ENCODE data around the gene ZNF467.

Gene ZNF467

DNA sequence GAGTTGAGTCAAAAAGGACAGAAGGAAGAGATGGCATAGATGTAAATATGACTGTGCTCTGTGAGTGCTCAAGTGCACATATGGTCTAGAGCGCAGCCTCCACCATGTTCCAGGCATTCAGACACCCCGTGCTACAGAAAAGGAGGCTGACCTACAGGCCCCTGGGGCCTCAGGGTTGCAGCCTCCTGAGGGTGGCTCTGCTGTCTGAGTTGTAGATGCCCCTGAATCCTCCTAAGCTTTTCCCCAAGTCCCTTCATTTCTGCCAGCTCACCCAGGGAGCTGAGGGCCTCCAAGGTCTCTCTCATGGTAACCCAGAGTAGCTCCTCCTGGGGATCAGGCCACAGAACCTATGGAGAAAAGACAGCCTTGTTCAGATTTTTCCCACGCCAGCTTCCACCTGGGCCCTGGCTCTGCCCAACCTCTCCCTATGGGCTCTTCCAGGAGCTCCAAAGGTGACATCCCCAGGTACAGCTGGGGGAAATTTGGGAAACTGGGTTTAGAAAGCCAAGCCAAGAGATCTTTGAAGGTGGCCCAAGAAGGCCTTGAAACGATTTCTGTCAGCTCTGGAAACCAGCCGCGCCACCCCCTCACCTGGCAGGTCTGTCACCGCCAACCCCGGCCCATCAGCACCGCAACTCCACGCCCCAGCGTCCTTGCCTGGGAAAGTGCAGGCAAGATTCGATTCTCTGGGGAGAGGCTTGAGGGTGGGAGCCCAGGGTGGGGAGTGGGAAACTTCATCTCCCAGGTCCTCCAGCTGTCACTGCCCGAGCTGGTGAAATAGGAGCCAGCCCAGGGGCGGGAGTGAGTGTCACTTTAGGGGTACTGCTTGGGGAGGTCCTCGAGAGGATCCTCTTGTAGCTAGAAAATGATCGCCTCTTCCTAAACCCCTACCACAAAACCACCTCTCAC, 2.4 kb downstream of the ZNF467 start:
- DNase-seq (ENCODE audit: low spot score): no peak

DNA sequence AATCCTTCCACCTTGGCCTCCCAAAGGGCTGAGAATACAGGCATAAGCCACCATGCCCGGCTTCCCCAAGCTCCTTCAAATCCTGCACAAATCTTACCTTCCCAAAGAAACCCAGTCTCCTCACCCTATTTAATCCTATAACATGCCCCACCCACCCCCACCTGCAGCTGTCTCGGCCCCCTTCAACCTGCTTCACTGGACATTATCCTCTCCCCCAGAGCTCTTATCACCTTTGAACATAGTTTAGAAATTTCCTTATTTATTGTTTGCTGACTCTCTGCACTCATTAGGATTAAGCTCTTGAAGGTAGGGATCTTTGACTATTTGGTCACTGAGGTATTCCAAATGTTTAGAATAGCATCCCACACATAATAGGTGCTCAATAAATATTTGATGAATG, 3.5 kb downstream of the ZNF467 start:
- DNase-seq (ENCODE audit: low spot score): no peak

DNA sequence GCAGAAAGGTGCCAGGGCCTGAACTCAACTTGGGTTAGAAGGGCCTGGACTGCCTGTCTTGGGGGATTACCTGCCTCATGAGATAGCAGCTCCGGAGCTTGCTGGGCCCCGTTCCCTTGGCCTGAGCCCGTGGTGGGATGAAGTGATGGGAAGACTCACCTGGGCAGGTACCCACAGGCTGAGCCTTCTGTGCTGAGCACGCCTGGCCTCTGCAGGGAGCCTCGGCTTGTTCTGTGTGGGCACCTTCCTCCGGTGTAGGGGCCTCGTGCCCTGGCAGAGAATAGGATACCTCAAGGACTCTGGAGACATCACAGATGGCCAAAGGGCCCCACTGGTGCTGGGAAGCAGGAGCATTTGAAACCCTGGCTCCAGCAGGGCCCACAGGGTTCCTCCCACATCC, 4.5 kb downstream of the ZNF467 start:
- no peak for DNase-seq (ENCODE audit: low spot score)

DNA sequence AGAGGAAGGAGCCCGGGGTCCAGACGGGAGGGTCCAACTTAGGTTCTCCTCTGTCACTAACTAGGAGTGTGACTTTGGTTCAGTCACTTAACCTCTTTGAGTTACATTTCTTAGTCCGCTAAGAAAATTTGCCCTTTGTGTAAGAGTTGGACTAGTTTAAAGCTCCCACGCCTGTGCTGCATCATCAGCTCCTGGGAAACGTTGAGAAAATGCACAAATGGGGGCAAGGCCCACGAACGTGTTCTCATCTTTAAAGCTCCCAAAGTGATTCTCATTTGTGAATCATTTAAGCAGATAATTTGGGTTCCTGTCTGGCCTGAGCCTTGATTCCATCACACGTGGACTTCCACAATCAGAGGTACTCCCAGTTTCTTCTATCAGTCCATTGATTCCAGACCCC, 6.3 kb downstream of the ZNF467 start:
- DNase-seq (ENCODE audit: low spot score): no peak

DNA sequence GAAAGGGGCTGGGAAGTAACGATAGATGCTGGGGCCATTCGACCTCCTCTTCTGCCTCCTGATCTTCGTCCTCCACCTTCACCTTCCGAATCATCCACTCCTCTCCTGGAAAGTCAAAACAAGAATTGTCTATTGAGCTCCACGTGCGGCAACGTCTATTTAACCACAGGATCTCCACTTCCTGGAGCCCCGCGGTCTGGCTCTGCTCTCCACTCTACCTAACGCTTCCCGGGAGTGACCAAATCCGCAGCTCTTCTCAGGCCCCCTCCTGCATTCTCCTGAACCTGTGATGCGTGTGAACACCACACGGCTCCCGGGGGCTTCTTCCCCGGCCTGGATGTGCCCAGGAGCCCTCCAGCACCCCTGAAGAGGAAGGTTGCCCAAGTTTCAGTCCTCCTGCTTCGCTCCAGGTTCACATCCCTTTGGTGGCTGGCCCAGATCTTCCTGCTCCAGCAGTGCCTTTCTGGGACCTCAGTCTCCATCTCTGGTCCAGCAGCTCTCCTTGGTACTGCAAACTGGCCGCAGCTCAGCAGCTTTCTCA, 7.2 kb downstream of the ZNF467 start:
- no peak for DNase-seq (ENCODE audit: low spot score)

DNA sequence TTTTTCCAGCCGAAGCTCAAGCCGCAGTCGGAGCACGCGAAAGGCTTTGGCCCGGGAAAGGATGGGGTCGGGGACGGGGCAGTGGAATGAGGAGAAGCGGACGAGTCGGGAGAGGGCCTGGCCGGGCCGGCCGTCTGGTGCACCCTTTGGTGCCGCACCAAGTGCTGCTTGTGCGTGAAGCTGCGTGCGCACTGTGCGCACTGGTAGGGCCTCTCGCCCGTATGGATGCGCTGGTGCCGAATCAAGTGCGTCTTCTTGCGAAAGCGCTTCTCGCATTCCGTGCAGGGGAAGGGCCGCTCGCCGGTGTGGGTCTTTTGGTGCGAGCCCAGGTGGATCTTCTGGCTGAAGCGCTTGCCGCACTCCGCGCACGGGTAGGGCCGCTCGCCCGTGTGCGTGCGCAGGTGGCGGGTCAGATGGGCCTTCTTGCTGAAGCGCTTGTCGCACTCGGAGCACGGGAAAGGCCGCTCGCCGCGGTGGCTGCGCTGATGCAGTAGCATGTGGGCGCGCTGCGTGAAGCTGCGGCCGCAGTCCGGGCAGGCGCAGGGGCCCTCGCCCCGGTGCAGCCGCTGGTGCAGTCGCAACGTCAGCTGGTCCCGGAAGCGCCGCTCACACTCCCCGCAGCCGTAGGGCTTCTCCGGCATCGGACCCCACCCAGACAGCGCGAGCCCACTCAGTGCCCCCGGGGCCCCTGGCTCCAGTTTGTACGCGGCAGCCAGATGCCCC, 7.8 kb downstream of the ZNF467 start:
- DNase-seq (ENCODE audit: low spot score): no peak

DNA sequence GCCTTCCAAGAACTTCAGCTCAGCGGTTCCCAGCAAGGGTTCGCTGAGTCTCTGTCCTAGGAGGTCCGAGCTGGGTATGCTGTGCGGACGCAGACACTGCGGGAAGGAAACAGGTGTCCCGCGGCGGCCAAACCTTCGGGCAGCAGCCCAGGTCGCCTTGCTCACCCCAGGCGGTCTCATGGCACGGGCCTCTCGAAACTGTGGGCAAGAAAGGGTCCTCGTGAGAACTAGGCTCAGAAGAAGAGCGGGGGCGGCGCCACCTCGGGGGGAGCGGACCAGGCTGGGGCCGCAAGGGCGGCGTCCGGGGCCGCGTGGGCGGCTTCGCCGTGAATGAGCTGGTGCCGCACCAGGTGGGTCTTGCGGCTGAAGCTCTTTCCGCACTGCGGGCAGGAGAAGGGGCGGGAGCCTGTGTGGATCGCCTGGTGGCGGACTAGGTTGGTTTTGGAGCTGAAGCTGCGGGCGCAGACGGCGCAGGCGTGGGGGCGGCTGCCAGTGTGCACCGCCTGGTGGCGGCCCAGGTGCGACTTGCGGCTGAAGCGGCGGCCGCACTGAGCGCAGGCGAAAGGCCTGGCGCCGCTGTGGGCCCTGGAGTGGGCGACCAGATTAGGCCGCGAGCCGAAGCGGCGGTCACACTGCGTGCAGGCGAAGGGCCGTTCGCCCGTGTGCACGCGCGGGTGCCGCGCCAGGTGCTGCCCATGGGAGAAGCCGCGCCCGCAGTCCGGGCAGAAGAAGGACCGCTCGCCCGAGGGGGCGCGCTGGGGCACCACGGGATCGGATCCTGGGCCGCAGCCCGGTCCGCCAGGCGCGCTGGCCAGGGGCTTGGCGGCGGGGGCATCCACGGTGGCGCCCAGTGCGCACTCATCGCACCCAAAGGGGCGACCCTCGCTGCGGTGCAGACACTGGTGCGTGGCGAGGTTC, 8.6 kb downstream of the ZNF467 start:
- no peak for DNase-seq (ENCODE audit: low spot score)

DNA sequence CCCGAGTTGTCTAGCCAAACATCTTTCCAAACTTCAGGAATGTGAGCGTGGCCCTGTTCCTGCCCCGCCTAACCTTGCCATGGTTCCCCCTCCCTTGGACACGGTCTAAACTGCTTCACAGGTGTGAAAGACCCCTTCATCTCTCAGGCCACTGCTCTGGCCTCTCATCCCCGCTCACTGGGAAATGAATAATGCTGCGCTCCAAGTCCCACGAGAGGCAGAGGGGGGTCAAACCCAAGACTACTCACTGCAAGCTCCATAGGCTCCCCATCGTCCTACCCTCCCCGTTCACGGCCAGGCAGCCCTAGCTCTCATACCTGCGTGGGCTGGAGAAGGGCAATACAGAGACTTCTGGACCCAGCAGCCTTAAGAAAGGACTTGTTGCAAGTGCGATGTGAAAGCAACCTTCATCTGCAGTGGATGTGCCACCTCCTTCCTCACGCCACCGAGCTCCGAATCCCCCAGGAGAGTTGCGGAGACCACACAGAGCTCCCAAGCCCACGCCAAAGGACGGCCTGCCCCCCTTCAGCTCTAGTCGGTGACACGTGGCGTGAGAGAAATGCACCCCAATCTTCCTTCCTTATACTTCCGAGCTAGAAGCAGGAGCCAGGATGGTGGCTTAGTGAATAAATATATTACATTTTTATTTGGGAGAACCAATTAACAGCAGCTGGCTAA, 9.7 kb downstream of the ZNF467 start:
- DNase-seq (ENCODE audit: low spot score): no peak

DNA sequence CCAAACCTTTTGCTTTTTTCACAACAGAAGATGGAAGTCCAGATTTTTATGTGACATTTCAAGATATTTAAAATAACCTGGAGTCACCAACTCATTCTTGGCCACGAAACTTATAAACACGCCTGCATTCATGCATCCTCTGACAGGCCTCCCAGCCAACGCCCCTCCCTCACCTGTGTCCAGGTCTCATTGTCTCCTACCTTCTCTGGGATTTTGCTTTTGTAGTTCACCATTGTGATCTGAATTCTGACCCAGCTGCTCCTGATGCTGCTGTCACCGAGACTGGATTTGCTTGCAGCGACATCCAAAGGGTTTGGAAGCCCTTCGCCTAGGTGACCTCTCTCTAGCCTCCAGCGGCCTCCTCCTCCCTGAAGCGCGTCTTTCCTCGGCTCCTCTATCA, 10.8 kb downstream of the ZNF467 start:
- DNase-seq (ENCODE audit: low spot score): no peak

DNA sequence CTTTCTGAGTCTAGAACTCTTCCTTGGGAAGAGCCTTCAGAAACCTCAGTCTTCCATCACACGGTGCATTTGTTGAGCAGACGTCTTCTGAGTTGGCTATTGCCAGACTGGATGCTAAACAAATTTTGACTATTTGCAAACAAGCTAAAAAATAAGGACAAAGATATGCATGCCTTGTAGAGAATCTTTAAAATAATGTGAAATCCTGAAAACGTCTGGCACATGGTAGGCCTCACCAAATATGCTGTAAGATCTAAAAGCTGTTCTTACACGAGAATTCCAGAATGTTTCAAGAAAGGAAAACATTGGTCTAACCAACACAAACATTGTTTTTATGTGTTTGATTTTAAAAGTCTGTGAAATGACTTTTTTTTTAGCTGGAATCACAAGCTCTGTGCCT, 11.3 kb downstream of the ZNF467 start:
- DNase-seq (ENCODE audit: low spot score): no peak

DNA sequence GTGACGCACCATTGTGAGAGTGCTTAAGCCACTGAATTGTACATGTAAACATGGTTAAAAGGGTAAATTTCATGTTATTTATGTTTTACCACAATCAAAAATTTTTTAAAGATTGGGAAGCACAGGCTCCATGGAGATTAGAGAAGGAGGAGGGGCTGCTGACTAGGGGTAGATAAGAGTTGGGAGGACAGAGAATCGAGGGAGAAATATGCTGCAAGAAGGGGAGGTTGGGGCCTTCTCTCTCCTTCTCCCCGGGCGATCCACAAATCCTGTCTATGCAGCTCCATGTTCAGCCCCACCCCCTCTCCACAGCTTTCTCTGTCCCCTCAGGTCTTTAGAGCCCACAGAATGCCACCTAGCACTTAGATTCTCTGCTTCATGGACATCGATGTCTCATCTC, 12.1 kb downstream of the ZNF467 start:
- DNase-seq (ENCODE audit: low spot score): no peak

DNA sequence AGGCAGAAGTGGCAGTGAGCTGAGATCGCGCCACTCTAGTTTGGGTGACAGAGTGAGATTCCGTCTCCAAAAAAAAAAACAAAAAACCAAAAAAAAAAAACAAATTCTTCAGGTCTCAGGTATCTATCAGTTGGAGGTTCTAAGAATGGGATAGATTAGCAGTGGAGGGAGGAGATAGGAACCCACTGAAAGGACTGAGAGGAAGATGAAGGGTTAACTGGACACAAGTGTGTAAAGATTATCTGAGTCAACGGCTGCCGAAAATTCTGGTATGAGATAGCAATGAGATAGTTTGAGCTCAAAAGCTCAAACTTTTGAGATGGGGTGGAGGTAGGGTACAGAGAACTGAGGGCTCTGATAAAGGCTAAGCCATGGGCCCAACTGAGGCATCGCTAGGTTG, 12.8 kb downstream of the ZNF467 start:
- no peak for DNase-seq (ENCODE audit: low spot score)

DNA sequence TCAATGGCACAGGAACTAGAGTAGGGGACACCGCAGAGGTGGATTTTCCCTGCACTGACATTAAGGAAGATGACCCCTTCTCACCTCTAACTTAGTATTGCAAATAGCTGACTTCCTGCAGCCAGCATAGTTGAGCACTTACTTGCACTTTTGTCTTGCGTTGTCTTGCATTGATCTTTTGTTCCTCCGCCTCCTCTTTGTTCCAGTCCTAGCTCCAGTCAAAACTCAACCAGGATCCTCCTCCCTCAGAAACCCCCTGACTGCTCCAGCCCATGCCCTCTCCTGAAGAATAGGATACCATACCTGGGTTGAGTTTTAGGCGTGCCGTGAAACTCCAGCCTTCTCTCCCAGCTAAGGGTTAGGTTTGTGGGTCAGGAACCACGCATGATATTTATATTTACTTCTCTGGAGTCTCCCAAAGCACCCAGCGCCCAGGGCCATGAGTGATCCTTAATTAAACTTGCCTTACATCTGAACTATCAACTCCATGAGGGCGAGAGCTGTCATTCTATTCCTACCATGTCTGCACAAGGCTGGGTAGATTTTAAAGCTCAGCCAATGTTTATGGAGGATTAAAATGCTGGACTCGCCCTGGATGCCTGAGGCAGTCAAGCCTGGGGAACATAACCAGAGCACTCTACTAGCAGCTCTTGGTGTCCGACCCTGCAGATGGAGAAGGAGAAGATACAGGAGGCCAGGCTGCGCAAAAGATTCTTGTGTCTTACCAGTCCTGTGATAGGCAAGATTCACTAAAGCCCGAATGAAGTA, 14.1 kb downstream of the ZNF467 start:
- DNase-seq (ENCODE audit: low spot score): no peak

DNA sequence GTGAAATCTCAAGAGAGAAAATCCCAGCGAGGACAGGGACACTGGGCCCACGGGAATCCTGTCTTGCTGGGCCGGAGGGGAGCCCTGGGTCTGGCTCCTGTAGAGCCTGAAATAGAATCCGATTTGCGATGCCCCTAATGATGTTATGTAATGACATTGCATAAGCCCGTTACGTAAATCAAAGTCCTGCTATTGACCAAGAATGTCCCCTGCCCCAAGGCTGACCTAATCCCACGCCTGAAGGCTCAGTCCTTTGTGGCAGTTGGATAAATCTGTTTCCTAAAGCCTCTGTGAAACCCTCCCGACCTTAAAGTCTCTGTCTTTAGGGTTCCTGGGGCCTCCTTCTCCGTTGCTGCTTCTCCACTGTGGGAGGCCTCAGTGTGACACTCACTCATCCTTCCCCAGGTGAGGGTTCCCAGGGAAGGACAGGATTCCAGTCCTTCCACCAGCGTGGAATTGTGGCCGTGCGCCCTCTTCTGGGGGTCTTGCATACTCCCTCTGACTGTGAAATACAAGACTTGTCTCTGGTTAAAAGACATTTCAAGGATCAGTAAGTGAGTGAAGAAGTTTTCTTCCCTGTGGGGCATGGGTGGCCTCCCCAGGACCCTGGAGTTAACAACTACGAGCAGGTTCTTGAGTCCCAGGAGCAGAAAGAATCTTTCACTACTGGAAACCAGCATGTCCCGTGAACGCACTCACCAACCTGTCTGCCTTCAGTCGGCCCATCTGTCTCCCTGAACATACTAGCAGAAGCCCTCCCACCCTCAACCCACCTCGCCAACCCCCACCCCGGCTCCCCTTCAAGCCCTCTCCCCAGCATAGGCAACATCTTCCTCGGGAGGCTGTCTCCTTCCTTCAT, 19.8 kb downstream of the ZNF467 start:
- no peak for DNase-seq (ENCODE audit: low spot score)

DNA sequence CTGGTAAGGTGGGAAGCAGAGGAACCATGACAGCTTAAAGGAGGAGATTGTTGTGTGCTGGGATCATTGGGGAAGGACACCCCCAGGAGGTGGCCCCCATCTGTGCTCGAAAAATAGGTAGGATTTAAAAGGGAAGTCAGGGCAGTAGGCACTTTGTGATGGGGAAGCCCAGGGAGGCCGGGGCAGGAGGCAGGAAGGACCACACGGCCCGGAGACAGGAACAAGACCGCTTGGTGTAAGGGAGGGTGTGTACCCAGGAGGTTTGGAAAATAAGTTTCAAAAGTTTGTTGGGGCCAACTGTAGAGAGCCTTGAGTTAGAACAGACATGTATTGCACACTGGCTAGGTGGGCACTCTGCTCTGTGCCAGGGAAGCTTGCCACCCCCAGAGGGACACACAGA, 20.7 kb downstream of the ZNF467 start:
- DNase-seq (ENCODE audit: low spot score): no peak

DNA sequence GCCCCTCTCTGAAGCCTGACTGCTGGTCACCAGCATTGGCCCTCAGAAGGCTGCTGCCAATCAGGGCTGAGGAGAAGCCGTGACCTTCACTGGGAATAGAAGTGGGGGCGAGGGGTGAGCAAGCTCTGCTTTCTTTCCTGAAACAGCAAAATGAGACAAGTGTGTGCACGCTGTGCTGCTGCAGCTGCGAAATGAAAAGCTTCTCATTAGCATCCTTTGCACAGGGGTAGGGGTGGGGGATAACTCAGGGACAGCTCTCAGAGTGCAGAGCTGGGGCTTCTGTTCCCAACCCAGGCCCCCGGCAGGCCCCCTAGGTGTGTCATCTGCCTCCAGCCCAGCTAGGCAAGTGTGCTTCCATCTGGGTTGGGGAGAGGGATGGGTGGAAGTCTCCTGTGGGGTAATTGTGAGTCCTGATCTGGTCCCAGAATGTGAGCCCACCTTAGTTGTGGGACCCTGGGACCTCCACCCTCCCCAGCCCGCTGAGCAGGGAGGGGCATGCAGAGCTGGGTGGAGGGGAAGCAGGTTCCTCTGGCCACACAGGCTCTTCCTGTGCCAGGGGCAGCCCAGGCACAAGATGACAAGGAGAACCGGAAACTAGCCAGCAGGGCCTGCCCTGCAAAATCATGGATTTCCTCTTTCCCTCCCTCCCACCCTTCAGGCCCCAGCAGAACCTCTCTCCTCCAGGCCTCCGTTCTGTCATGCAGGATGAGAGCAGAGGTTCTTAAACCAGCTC, 22.2 kb downstream of the ZNF467 start:
- DNase-seq (ENCODE audit: low spot score): no peak

DNA sequence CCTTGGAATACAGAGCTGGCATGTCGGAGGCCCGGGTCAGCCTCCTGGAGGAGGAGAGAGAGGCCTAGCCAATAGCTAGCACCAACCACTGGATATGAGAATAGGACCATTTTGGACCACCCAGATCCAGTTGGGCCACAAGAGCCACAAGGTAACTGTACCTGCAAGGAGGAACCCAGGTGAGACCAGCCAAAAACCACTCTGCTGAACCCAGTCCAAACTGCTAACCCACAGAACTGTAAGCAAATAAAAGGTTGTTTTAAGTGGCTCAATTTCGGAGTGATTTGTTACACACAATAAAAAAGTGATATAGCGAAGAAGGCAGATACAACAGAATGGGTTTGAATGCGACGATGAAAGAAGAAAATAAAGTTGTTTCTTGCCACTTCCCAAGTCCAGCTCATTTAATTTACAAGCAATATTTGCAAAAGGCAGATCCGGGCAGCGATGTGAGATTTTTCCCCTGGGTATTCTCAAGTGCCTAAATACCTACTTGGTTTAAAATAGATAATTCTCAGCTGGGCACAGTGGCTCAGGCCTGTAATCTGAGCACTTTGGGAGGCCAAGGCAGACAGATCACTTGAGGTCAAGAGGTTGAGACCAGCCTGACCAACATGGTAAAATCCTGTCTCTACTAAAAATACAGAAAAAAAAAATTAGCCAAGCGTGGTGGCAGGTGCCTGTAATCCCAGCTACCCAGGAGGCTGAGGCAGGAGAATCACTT, 23.1 kb downstream of the ZNF467 start:
- no peak for DNase-seq (ENCODE audit: low spot score)

DNA sequence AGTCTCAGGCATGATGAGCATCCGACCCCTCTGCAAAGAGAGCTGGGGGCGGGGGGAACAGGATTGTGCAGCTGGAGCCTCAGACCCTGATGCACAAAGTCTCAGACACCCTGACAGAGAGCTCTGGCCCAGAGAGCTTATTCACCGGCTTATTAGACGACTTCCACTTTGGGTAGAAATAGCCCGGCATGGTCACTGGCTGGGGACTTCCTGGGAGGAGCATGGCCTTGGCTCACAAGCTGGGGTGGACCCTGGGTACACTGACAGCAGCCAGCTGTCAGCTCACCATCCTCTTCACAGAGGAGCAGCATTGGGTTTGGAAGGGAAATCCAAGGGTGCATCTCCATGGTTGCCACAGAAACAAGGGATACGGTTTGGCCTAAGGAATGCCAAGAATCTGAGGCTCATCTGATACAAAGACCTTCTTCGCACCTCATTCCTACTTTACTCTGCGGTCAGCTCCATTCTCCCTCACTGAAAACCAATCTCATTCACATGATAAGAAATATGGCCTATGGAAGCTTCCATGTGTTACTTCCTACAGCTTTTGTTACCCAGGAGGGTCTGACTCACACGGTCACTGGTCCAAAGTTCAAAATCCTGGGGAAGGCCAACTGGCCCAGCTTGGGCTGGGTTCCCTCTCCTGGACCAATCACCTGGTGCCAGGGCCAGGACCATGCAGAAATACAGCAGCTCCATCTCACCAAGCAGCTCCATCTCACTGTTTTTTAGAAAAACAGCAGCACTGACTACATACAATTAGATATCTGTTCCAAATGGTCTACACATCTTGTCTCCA, 25.1 kb downstream of the ZNF467 start:
- no peak for DNase-seq (ENCODE audit: low spot score)
